ENCODE results near the gene CHPF2. TPM values are rescaled to one million over a fixed set of nuclear protein-coding genes. Genes with fewer than 3 reads are reported as not detected.

The CHPF2 gene
- total RNA-seq, 1 experiment from 2014 or later: 19.5 TPM

GRCh38 chr7:151244196-151244840 lies 12.0 kb downstream of the CHPF2 start:
- CTCF ChIA-PET: interaction anchor here (0.6 to 1.7 kb wide), 9 partner anchors 10 to 368 kb away, joined by 3 to 12 read pairs (median 5); partner anchors contain the start of genes ABCF2 and CHPF2
- no peak for DNase-seq (ENCODE audit: low read depth, low spot score)

More at GRCh38 chr7:151244196-151244840, 12.0 kb downstream of the CHPF2 start:
- Histone ChIP-seq H3K36me3 (ENCODE audit: control insufficient read depth in 1 of 2, insufficient read depth in 2 of 2, low read length in 2 of 2) (peaks cover 5 to 10% of the 10 kb centered on the region in 2 experiments; a peak in 3 of 4 replicates), H3K4me3 (replicated peaks in 1 of 2; ENCODE audit: low read depth in 1 of 2, low read length in 2 of 2) (no peak overlapping the region), H3K4me2 (ENCODE audit: low read length) (0 out of 2 replicates have a peak overlapping the region, but pooled peaks have one; percentile 45), H3K79me2 (ENCODE audit: insufficient read depth, low read length) (no peaks in the 10 kb centered on the region), H3K4me1 (ENCODE audit: control insufficient read depth in 1 of 2, insufficient read depth in 2 of 2, low read length in 2 of 2) (peaks cover 21 to 47% of the 10 kb centered on the region in 2 experiments), H3K27ac (ENCODE audit: low read depth, low read length) (no peak overlapping the region; the same call in 1 of the 2 replicates), H2AFZ (ENCODE audit: low read depth, low read length, poor library complexity, severe bottlenecking) (no peak overlapping the region), H3K27me3 (ENCODE audit: insufficient read depth, low read length) (no peaks in the 10 kb centered on the region), H4K20me1 (ENCODE audit: insufficient read depth) (no peaks in the 10 kb centered on the region), H3K9me3 (ENCODE audit: control insufficient read depth in 1 of 2, insufficient read depth in 1 of 2, low read depth in 1 of 2, low read length in 2 of 2) (no peaks in the 10 kb centered on the region), H3K9me2 (ENCODE audit: insufficient read depth) (no peaks in the 10 kb centered on the region), H3K9ac (ENCODE audit: low read length) (no peak overlapping the region)
- ChIA-PET POLR2A (interaction anchor here (1.0 kb wide), 1 partner anchor 17 kb away, joined by 5 read pairs; the partner anchor contains the start of gene ABCF2), RAD21 (ENCODE audit: low non-redundant PET in 1 of 2, low total read pairs in 2 of 2, uncharacterized antibody in 2 of 2, unreplicated experiment in 2 of 2) (interaction anchor here in 1 of 2 experiments (0.6 kb wide), 1 partner anchor 106 kb away, joined by 4 read pairs; no protein-coding TSS in a partner anchor)
- TF ChIP-seq RAD21 (IDR thresholded peaks at IDR 0.05; ENCODE audit: low read depth): no peak
- TF ChIP-seq EGR1 (IDR thresholded peaks at IDR 0.05; ENCODE audit: low read depth): no peak
- no peak for TF ChIP-seq ATF3 (IDR thresholded peaks at IDR 0.05)
- TF ChIP-seq CTCF (IDR thresholded peaks at IDR 0.05 in 2 of 3, conservative IDR thresholded peaks at IDR 0.05 in 1 of 3; ENCODE audit: borderline replicate concordance in 1 of 3, insufficient read depth in 1 of 3, low read depth in 2 of 3, low read length in 2 of 3): peak in 2 of 3 experiments; percentile 96 to 97; a peak in 4 of 6 replicates
- no peak for TF ChIP-seq CEBPB (IDR thresholded peaks at IDR 0.05; ENCODE audit: low read depth)
- no peak for TF ChIP-seq JUND (IDR thresholded peaks at IDR 0.05)
- intact Hi-C loops (cut with micrococcal nuclease): loop anchor here (1.0 to 10.0 kb wide), 2 partner anchors 59 to 120 kb away; no protein-coding TSS in a partner anchor
- ATAC-seq: no peak
- BruUV-seq (replicated peaks): no TSS peak

All from HCT116 (cell line).